ENCODE measurements around the gene CCDC136. TPM values are rescaled to one million over a fixed set of nuclear protein-coding genes. Genes with fewer than 3 reads are reported as not detected.

The CCDC136 gene
- total RNA-seq, 1 donor from 2014 or later, result 44.2 TPM

DNA sequence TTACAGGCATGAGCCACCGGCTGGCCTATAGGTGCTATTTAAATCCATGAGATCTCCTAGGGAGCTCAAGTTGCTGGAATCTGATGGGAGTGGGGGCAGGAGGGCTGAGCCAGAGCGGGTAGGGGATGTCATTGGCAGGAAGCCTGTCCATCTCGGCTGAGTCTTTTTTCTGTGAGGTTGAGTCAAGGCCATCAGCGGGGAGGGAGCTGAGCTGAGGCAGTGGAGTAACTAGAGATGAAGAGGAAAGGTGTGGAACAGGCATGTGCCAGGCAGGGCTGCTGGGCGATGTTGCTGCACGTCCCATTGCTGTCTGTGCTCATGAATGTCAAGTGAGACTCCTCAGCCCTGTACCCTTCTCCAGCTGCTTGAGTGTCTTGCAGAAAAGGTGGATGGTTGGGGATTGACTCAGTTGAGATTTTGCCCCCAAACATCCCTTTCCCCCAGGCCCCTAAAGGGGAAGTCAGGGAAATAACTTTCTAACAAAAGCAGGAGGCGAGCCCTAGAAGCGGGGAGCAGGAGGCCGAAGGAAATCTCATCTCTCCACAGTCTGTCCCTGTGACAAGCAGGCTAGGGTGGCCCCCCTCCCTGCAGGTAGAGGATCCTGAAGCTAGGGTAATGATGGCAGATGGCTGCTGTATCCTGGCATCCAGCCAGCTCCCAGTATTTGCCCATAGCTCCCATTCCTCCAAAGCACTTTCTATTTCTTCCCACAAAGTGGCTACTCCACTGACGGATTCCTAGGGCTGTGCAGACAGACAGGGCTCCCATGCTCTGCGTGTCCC is 76.3 kb downstream of the CCDC136 start:
- peak overlapping the region; percentile 65 for H3K4me3 Mint-ChIP-seq
- peaks cover 17% of the 10 kb centered on the region for H3K36me3 Mint-ChIP-seq
- H3K9me3 Mint-ChIP-seq, result no peaks in the 10 kb centered on the region
- no peak for DNase-seq (ENCODE audit: extremely low spot score, unreplicated experiment)
- H3K27me3 Mint-ChIP-seq, result peaks cover 36% of the 10 kb centered on the region
- no peak for TF ChIP-seq CTCF (conservative IDR thresholded peaks at IDR 0.05)
- H3K4me1 Mint-ChIP-seq (ENCODE audit: unreplicated experiment), result peaks cover 40% of the 10 kb centered on the region
- H3K27ac Mint-ChIP-seq, result peak overlapping the region; percentile 17

- Mint-ChIP-seq H3K4me1 (ENCODE audit: unreplicated experiment) (peaks cover 38% of the 10 kb centered on the region), H3K27ac (no peak overlapping the region), H3K4me3 (peak overlapping the region; percentile 65), H3K27me3 (peaks cover 36% of the 10 kb centered on the region), H3K36me3 (peaks cover 17% of the 10 kb centered on the region), H3K9me3 (no peaks in the 10 kb centered on the region)
- no peak for DNase-seq (ENCODE audit: extremely low spot score, unreplicated experiment)
- no peak for TF ChIP-seq CTCF (conservative IDR thresholded peaks at IDR 0.05)
These were observed 76.9 kb downstream of the CCDC136 start for GRCh38 chr7:128868624-128869137.

GRCh38 chr7:128869138-128869943 is 77.6 kb downstream of the CCDC136 start:
- no peak for TF ChIP-seq CTCF (conservative IDR thresholded peaks at IDR 0.05)
- no peaks in the 10 kb centered on the region for H3K9me3 Mint-ChIP-seq
- no peak overlapping the region for H3K27ac Mint-ChIP-seq
- H3K4me1 Mint-ChIP-seq (ENCODE audit: unreplicated experiment), result peaks cover 34% of the 10 kb centered on the region
- no peak for DNase-seq (ENCODE audit: extremely low spot score, unreplicated experiment)
- peaks cover 17% of the 10 kb centered on the region for H3K36me3 Mint-ChIP-seq
- H3K27me3 Mint-ChIP-seq, result peaks cover 36% of the 10 kb centered on the region
- peak overlapping the region; percentile 65 for H3K4me3 Mint-ChIP-seq

DNA sequence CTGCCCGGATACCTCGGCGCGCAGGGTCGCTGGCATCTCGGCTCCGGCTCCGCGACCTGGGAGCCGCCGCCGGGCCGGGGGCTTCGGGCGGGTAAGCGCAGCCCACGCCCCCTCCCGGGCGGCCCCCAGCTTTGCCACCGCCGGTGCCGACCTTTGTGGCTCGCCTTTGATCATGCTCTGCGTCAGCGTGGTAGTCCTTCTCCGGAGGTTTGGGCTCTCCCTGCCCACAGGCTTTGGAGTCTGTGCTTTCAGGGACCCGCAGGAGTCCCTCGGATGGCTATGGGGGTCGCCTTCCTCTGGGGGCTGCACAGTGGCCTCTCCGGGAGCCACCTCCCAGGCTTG is 78.1 kb downstream of the CCDC136 start:
- Mint-ChIP-seq H3K27me3 (peaks cover 36% of the 10 kb centered on the region), H3K4me1 (ENCODE audit: unreplicated experiment) (peaks cover 30% of the 10 kb centered on the region), H3K4me3 (peak overlapping the region; percentile 75), H3K36me3 (peaks cover 17% of the 10 kb centered on the region), H3K9me3 (no peaks in the 10 kb centered on the region), H3K27ac (no peak overlapping the region)
- DNase-seq (ENCODE audit: extremely low spot score, unreplicated experiment), result no peak
- TF ChIP-seq CTCF (conservative IDR thresholded peaks at IDR 0.05), result no peak

GRCh38 chr7:128871050-128871449 is 79.3 kb downstream of the CCDC136 start:
- Mint-ChIP-seq H3K36me3 (peaks cover 9% of the 10 kb centered on the region), H3K4me1 (ENCODE audit: unreplicated experiment) (peaks cover 21% of the 10 kb centered on the region), H3K27ac (no peak overlapping the region), H3K9me3 (no peaks in the 10 kb centered on the region), H3K27me3 (peaks cover 32% of the 10 kb centered on the region), H3K4me3 (peak overlapping the region; percentile 65)
- DNase-seq (ENCODE audit: extremely low spot score, unreplicated experiment), result no peak
- no peak for TF ChIP-seq CTCF (conservative IDR thresholded peaks at IDR 0.05)

Other genes with a start within 250 kb of the CCDC136 start
- 2.4 TPM in 2 replicates for gene GARIN1A, start 119.7 kb upstream of the CCDC136 start, total RNA-seq (ENCODE audit: low replicate concordance)
- gene CALU, start 52.6 kb upstream of the CCDC136 start, total RNA-seq (ENCODE audit: low replicate concordance), result 134 and 144 TPM in 2 replicates
- gene OPN1SW, start 16.2 kb upstream of the CCDC136 start, total RNA-seq (ENCODE audit: low replicate concordance), result not detected in 2 replicates
- gene FLNC, start 38.4 kb downstream of the CCDC136 start, total RNA-seq (ENCODE audit: low replicate concordance), result 20.3 and 54.0 TPM in 2 replicates
- 144 and 157 TPM in 2 replicates for gene ATP6V1F, start 70.9 kb downstream of the CCDC136 start, total RNA-seq (ENCODE audit: low replicate concordance)
- 1.3 and 4.2 TPM in 2 replicates for gene KCP, start 118.7 kb downstream of the CCDC136 start, total RNA-seq (ENCODE audit: low replicate concordance)
- gene IRF5, start 146.0 kb downstream of the CCDC136 start, total RNA-seq (ENCODE audit: low replicate concordance), result 1.8 and 2.5 TPM in 2 replicates

All from type B pancreatic cell (in vitro differentiated cells).